ENCODE results near the gene BANP.

BANP gene

DNA sequence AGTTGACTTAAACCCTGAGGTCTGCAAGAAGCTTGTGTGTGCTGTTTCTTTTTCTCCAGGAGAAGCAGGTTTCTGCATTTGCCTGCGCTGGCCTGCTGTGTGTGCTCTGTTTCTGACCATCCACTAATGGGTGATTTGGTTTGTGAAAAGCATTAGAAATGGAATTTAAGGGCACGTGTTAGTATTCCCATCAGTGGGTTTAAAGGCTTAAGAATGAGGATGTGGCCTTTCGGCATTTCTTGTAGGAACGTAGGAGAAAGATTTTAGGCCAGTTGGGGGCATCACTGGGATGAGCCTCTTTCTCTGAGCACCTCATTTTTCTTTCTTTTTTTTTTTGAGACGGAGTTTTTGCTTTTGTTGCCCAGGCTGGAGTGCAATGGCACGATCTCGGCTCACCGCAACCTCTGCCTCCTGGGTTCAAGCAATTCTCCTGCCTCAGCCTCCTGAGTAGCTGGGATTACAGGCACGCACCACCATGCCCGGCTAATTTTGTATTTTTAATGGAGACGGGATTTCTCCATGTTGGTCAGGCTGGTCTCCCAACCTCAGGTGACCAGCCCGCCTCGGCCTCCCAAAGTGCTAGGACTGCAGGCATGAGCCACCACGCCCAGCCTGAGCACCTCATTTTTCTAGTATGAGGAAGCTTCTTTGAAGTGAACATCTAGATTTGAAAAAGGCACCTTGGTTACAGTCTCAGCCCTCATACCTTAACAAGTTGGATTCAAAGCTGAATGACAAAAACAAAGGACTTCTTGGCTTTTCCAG lies 110.3 kb downstream of the BANP start:
- no peaks in the 10 kb centered on the region for H3K36me3 ChIP-seq (ENCODE audit: insufficient read depth, low read length)
- no peaks in the 10 kb centered on the region for H3K4me1 ChIP-seq (ENCODE audit: insufficient read depth, low read length)
- H3K9me3 ChIP-seq (ENCODE audit: control insufficient read depth, insufficient read depth, low read length) = no peaks in the 10 kb centered on the region
- H3K9ac ChIP-seq (ENCODE audit: low read depth, low read length) = no peak overlapping the region

DNA sequence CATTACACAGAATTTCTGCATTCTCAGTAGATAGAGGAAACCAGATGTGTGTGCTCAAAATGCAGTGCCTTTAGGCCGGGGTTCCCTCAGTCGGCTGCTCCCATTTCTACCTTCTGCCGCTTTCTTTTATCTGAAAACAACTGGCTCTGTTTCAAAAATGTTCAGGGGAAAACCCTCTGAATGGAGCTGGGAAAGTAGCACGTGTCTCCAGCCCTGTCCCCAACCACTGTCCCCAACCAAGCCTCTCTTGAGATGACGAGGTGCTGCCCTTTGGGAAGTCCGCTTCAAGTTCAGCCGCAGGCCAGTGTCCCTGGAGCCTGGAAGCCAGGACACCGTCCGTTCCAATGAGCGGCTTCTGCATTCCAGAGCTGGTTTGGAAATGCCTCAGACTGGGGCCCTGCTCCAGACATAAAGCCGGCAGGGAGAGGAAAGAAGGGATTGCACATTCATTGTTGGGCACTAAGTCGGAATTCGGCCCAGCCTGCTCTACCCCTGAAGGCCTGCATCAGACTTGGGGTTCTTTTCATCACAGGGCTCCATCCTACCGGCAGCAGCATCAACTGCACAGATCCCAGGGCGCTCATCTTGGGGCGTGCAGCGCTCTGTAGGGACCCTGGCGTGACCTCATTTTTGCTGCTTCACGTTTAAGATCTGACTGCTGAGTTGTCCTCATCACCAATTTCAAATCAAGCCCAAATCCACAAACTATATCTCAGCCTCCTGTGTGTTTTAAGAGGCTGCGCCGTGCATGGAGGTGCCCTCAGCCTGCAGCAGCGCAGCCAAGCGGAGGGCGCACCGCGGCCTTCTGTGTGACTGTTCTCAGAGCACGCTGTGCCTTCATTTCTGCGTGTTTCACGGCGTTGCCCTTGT lies 111.3 kb downstream of the BANP start:
- Histone ChIP-seq H3K9me3 (ENCODE audit: control insufficient read depth, insufficient read depth, low read length) (no peaks in the 10 kb centered on the region), H3K4me1 (ENCODE audit: insufficient read depth, low read length) (no peaks in the 10 kb centered on the region), H3K9ac (ENCODE audit: low read depth, low read length) (no peak overlapping the region), H3K36me3 (ENCODE audit: insufficient read depth, low read length) (no peaks in the 10 kb centered on the region)

DNA sequence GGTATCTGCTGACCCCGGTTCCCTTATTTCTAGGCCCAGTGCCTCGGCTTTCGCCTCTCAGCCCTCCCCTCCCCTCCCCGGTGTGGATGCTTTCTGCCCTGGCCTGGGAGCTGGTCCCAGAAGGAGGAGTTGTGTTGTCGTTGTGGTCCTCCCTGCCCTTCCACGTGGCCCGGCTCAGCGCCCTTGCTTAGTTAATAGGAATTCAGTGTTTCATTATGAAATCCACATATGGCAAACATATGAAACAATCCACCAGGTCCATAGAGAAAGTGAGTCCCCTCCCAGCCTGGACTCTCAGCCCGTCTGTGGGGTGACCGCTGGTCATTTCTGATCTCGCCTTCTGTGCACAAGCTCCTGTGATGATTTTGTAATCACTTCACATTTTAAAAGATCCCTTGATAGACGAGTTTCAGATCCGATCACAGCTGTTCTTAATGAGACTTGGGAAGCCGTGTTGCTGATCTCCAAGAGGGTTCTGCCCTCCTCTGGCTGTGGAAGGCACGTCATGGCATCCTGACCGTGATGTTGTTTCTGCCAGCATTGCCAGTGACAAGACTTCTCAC lies 112.1 kb downstream of the BANP start:
- H3K36me3 ChIP-seq (ENCODE audit: insufficient read depth, low read length) = no peaks in the 10 kb centered on the region
- no peaks in the 10 kb centered on the region for H3K4me1 ChIP-seq (ENCODE audit: insufficient read depth, low read length)
- no peak overlapping the region for H3K9ac ChIP-seq (ENCODE audit: low read depth, low read length)
- no peaks in the 10 kb centered on the region for H3K9me3 ChIP-seq (ENCODE audit: control insufficient read depth, insufficient read depth, low read length)

DNA sequence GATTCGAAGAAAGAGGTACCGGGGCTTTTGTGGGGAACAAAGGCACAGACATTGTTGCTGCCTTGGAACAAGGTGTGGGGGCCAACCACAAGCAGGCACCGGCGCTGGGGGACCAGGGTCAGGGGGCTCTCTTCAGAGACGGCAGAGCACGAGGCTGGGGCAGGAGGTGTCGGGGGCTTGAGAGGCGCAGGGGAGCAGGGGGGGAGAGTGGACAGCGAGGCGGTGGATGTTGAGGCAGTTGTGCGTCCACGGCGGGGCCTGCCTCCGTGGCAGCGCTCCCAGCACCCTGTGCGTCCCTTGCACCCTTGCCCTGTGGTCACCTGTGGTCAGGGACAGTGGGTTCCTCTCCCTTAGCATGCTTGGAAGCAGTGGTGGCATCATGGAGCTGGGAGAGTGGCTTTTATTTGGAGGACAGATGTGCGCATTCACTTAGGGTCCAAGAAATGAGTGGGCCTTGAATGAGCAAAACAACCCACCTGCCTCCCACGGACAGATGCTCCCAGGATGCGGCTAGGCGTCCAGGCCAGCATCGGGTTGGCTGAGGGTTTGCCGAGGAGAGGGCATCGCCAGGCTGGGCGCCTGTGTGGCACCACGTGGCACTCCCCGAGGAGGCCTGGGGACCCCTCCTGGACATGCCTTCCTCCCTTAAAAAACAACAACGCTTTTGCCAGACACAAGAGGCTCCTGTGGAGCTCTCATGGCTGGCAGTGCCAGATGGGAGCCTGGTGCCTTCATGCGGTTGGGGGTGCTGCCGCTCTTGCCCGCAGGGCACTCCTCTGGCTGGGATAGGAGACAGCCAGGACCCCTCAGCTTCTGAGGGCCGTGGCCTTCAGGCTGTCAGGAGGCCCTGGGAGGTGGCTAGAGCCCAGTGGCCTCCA lies 113.0 kb downstream of the BANP start:
- H3K9ac ChIP-seq (ENCODE audit: low read depth, low read length) = no peak overlapping the region
- H3K36me3 ChIP-seq (ENCODE audit: insufficient read depth, low read length) = no peaks in the 10 kb centered on the region
- H3K4me1 ChIP-seq (ENCODE audit: insufficient read depth, low read length) = no peaks in the 10 kb centered on the region
- H3K9me3 ChIP-seq (ENCODE audit: control insufficient read depth, insufficient read depth, low read length) = no peaks in the 10 kb centered on the region

DNA sequence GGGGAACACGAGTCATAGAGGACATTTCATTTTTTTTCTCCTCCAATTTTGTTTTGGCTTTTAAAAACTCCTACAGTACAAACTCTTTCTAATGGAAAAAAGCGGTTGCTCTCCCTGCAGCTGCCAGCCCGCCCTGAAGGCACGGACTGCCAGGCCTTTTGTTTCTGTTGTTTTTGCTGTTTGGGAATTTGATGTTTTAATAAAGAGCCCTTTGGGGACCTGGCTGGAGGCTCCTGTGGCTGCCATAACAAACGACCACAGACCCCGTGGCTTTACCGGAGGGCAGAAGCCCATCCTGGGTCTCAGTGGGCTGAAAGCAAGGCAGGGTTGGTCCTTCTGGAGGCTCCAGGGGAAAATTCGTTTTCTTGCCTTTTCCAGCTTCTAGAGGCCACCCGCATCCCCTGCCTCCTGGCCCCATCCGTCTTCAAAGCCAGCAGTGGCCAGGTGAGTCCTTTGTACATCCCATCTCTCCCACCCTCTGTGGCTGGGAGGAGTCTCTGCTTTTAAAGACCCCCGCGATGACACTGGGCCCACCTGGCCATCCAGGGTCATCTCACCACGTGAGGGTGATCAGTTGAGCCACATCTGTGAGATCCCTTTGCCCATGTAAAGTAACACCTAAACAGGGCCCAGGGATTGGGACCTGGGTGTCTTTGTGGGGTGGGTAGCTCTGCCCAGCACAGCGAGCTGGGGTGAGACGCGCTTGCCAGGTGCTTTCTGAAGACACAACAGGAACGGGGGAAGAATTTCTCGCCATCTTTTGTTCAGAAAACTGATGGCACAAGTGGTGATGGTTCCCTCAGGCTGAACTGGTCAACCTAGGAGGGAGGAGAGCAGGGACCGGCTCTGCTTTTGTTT lies 113.9 kb downstream of the BANP start:
- no peaks in the 10 kb centered on the region for H3K9me3 ChIP-seq (ENCODE audit: control insufficient read depth, insufficient read depth, low read length)
- 0 out of 2 replicates have a peak, but pooled peaks cover 4% of the 10 kb centered on the region for H3K36me3 ChIP-seq (ENCODE audit: insufficient read depth, low read length)
- no peaks in the 10 kb centered on the region for H3K4me1 ChIP-seq (ENCODE audit: insufficient read depth, low read length)
- H3K9ac ChIP-seq (ENCODE audit: low read depth, low read length) = no peak overlapping the region

DNA sequence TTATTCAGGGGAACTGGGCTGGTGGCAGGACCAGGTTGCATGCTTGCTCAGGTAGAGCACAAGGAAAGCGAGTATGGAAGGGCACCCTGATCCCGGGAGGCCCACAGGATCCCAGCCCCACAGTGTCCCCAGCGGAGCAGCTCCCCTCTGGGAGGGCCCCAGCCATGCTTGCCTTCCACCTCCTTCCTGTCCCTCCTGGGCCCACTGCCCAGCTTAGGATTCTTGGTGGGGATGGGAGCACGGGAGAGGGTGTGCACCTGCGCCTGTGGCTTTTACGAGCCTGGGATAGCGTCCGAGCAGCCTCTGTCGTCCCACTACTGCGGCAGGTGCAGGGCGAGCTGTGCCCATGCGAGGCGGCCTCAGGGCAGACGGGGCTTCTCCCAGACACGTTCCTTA lies 114.5 kb downstream of the BANP start:
- Histone ChIP-seq H3K9me3 (ENCODE audit: control insufficient read depth, insufficient read depth, low read length) (no peaks in the 10 kb centered on the region), H3K4me1 (ENCODE audit: insufficient read depth, low read length) (no peaks in the 10 kb centered on the region), H3K36me3 (ENCODE audit: insufficient read depth, low read length) (0 out of 2 replicates have a peak, but pooled peaks cover 4% of the 10 kb centered on the region), H3K9ac (ENCODE audit: low read depth, low read length) (no peak overlapping the region)

DNA sequence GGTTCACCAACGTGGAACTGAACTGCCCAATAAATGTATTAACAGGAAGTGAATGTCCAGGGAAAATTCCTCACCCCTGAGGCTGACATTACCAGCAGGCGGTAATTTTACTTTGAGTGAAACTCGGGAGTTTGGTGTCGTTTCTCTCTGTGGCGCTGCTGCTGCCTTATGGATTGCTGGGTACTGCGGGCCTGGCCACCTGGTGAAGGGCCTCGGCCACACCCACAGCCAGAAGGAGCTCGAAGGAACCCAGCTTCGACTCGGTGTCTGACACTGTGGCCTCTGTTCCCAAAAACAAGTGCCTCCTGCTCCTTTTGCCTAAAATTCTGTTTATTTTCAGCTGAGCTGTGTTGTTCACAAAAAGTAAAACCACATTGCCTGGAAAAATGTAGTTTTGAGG lies 115.0 kb downstream of the BANP start:
- 0 out of 2 replicates have a peak, but pooled peaks cover 4% of the 10 kb centered on the region for H3K36me3 ChIP-seq (ENCODE audit: insufficient read depth, low read length)
- no peak overlapping the region for H3K9ac ChIP-seq (ENCODE audit: low read depth, low read length)
- no peaks in the 10 kb centered on the region for H3K4me1 ChIP-seq (ENCODE audit: insufficient read depth, low read length)
- no peaks in the 10 kb centered on the region for H3K9me3 ChIP-seq (ENCODE audit: control insufficient read depth, insufficient read depth, low read length)

DNA sequence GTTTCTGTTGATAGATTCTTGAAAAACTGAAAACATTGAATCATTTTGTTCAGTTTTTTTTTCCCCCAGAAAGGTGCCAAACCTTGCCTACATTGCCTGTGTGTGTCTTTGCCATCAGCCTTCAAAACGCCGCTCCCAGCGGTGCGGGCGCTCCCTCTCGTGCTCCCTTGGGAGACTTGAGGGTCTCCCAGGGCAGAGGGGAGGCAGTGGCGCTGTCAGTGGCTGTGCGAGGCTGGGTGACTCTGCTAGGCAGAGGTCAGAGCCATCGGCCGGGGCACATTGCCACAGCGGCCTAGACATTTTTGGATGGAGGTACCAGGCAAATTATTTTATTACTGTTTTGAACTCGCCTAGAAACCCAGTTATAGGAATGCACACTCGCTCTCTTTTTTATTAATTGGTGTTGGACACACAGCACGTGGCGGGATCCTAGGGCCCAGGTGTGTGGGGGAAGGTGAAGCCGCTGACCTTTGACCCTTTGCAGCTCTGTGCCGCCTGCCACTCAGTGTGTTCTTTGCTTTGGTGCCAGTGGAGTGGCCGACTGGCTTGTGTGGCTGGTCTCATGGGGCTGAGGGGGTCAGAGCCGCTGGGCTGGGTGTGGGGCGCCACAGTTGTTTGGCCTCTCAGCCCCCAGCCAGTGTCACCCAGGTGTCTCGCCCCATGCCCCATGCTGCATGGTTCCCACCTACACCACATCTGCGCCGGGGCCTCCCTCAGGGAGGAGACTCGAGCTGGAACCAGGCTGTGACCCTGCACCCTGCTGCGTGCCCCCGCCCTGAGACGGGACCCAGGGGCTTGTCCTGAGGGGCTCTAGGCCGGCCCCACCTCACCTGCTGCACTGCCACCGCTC lies 115.7 kb downstream of the BANP start:
- no peak overlapping the region for H3K9ac ChIP-seq (ENCODE audit: low read depth, low read length)
- 0 out of 2 replicates have a peak, but pooled peaks cover 4% of the 10 kb centered on the region for H3K36me3 ChIP-seq (ENCODE audit: insufficient read depth, low read length)
- H3K4me1 ChIP-seq (ENCODE audit: insufficient read depth, low read length) = no peaks in the 10 kb centered on the region
- H3K9me3 ChIP-seq (ENCODE audit: control insufficient read depth, insufficient read depth, low read length) = no peaks in the 10 kb centered on the region

DNA sequence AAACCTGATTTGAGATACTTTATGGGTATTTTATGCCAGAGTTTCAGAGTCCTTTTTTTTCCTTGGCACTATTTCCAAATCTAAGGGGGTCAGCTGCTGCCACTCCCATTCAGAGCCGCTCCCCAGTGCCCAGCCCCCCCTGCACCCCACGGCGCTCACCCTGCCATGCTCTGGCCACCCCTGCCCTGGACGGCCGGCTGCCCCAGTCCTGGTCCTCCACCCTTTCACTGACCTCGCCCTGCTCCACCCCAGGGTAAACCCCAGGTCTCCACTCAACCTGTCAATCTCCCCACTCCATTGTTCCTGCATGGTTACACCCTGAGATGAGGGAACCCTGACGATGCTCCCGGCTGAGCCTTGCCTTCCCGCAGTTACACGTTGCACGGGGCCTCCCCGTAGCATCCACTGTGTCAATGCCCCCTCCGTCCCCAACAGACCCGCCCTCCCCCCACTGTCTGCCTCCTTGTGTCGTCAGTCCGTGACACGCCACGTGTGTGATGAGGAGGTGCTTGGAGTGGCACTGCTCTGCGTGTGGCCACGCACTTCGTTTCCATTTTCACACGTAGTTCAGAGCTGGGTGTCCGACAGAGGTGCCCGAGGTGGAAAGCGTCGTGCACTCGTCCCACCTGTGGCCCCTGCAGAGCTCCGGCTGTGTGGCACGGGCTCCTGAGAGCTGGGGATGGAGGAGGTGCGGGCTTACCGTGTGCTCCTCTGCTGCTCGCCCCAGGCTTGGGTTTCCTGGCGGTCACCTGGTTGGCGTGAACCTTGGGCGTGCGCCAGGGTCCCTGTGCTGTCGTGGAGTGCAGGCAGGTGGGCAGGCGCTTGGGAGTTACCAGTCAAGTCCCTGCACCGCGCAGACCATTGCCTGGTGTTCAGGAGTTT lies 116.5 kb downstream of the BANP start:
- Histone ChIP-seq H3K9me3 (ENCODE audit: control insufficient read depth, insufficient read depth, low read length) (no peaks in the 10 kb centered on the region), H3K9ac (ENCODE audit: low read depth, low read length) (no peak overlapping the region), H3K36me3 (ENCODE audit: insufficient read depth, low read length) (0 out of 2 replicates have a peak, but pooled peaks cover 4% of the 10 kb centered on the region), H3K4me1 (ENCODE audit: insufficient read depth, low read length) (no peaks in the 10 kb centered on the region)

DNA sequence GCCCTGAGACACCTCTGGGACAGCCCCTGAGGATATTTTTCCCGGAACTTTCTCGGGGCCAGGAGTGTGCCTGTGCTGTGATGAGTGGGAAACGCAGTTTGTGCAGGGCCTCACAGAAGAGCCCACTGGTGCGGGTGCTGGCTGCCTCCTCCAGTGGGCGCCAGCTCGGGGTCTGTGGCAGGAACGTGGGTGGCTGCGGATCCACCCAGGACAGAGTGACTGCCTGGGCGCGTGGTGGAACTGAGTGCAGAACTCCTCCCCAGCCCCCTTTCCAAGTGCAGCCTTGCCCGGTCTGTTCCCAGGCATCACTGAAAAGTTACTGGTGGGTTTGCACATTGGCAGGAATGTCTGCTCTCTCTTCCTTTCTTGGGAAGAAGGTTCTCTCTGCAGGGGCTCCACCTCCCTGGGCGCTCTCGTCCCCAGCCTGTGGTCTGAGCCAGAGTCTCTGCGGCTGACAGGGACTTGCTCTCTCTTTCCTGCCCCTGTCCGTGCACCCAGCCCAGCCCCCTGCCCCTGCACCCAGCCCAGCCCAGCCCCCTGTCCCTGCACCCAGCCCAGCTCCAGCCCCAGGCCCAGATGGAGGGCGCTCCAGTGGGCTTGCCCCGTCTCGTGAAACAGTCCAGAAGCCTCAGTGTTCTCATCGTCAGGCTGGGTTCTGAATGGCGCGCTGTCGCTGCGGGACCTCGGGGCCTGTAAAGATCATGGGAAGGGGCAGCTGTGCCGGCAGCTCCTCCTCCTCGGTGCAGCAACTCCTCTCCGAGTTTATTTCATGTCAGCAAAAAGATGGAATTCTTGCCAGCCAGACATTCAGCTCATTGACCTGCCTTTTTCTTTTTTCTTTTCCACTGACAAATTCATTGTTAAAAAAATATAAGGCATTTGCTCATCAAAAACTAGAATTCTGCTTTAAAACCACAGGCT lies 117.5 kb downstream of the BANP start:
- no peaks in the 10 kb centered on the region for H3K9me3 ChIP-seq (ENCODE audit: control insufficient read depth, insufficient read depth, low read length)
- H3K36me3 ChIP-seq (ENCODE audit: insufficient read depth, low read length) = peaks cover 4% of the 10 kb centered on the region; the same call in 1 of the 2 replicates
- H3K4me1 ChIP-seq (ENCODE audit: insufficient read depth, low read length) = no peaks in the 10 kb centered on the region
- no peak overlapping the region for H3K9ac ChIP-seq (ENCODE audit: low read depth, low read length)
